ENCODE measurements around the gene SEMA3G. TPM values are rescaled to one million over a fixed set of nuclear protein-coding genes. Genes with fewer than 3 reads are reported as not detected.

Gene SEMA3G
- total RNA-seq, 1 experiment from 2014 or later: 1.6 TPM

DNA sequence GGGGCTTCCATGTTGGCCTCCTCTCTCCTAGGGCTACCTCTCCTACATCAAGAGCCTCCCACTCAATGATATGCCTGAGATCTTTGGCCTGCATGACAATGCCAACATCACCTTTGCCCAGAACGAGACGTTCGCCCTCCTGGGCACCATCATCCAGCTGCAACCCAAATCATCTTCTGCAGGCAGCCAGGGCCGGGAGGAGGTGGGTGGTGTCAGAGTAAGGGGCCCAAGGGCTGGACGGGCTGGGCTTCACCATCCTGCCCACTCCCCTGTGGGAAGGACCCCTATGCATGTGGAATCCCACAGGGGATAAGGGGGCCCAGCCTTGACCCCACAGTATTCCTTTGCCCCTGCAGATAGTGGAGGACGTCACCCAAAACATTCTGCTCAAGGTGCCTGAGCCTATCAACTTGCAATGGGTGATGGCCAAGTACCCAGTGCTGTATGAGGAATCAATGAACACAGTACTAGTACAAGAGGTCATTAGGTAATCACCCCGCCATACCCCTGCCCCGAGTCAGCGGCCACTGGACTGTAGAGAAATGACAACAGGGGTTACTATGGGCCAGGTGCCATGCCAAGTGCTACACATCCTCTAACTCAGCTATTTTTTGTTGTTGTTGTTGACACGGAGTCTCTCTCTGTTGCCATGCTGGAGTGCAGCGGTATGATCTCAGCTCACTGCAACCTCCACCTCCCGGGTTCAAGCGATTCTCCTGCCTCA is 47.1 kb downstream of the SEMA3G start:
- TF ChIP-seq, protein P1, sequence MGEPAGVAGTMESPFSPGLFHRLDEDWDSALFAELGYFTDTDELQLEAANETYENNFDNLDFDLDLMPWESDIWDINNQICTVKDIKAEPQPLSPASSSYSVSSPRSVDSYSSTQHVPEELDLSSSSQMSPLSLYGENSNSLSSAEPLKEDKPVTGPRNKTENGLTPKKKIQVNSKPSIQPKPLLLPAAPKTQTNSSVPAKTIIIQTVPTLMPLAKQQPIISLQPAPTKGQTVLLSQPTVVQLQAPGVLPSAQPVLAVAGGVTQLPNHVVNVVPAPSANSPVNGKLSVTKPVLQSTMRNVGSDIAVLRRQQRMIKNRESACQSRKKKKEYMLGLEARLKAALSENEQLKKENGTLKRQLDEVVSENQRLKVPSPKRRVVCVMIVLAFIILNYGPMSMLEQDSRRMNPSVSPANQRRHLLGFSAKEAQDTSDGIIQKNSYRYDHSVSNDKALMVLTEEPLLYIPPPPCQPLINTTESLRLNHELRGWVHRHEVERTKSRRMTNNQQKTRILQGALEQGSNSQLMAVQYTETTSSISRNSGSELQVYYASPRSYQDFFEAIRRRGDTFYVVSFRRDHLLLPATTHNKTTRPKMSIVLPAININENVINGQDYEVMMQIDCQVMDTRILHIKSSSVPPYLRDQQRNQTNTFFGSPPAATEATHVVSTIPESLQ (CRISPR knock-in tag; IDR thresholded peaks at IDR 0.05): no peak
- TF ChIP-seq ZBTB21 (CRISPR knock-in tag; IDR thresholded peaks at IDR 0.05; ENCODE audit: borderline replicate concordance) (no peak), SP1 (CRISPR knock-in tag; conservative IDR thresholded peaks at IDR 0.05) (no peak), NFYB (CRISPR knock-in tag; conservative IDR thresholded peaks at IDR 0.05; ENCODE audit: low read depth) (no peak), PRRX2 (CRISPR knock-in tag; IDR thresholded peaks at IDR 0.05) (no peak), NFATC4 (CRISPR knock-in tag; IDR thresholded peaks at IDR 0.05) (no peak), ESRRA (CRISPR knock-in tag; IDR thresholded peaks at IDR 0.05; ENCODE audit: borderline replicate concordance) (no peak), TEAD4 (CRISPR knock-in tag; IDR thresholded peaks at IDR 0.05) (no peak), FOXJ3 (CRISPR knock-in tag; IDR thresholded peaks at IDR 0.05; ENCODE audit: borderline replicate concordance) (no peak), ZNF138 (CRISPR knock-in tag; conservative IDR thresholded peaks at IDR 0.05) (no peak)
- TF ChIP-seq, protein P2, sequence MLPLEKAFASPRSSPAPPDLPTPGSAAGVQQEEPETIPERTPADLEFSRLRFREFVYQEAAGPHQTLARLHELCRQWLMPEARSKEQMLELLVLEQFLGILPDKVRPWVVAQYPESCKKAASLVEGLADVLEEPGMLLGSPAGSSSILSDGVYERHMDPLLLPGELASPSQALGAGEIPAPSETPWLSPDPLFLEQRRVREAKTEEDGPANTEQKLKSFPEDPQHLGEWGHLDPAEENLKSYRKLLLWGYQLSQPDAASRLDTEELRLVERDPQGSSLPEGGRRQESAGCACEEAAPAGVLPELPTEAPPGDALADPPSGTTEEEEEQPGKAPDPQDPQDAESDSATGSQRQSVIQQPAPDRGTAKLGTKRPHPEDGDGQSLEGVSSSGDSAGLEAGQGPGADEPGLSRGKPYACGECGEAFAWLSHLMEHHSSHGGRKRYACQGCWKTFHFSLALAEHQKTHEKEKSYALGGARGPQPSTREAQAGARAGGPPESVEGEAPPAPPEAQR (CRISPR knock-in tag; IDR thresholded peaks at IDR 0.05): no peak
- TF ChIP-seq, protein P3, sequence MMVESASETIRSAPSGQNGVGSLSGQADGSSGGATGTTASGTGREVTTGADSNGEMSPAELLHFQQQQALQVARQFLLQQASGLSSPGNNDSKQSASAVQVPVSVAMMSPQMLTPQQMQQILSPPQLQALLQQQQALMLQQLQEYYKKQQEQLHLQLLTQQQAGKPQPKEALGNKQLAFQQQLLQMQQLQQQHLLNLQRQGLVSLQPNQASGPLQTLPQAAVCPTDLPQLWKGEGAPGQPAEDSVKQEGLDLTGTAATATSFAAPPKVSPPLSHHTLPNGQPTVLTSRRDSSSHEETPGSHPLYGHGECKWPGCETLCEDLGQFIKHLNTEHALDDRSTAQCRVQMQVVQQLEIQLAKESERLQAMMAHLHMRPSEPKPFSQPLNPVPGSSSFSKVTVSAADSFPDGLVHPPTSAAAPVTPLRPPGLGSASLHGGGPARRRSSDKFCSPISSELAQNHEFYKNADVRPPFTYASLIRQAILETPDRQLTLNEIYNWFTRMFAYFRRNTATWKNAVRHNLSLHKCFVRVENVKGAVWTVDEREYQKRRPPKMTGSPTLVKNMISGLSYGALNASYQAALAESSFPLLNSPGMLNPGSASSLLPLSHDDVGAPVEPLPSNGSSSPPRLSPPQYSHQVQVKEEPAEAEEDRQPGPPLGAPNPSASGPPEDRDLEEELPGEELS (CRISPR knock-in tag; IDR thresholded peaks at IDR 0.05): no peak
- TF ChIP-seq, protein P4, sequence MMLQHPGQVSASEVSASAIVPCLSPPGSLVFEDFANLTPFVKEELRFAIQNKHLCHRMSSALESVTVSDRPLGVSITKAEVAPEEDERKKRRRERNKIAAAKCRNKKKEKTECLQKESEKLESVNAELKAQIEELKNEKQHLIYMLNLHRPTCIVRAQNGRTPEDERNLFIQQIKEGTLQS (CRISPR knock-in tag; conservative IDR thresholded peaks at IDR 0.05): no peak
- TF ChIP-seq, protein P5, sequence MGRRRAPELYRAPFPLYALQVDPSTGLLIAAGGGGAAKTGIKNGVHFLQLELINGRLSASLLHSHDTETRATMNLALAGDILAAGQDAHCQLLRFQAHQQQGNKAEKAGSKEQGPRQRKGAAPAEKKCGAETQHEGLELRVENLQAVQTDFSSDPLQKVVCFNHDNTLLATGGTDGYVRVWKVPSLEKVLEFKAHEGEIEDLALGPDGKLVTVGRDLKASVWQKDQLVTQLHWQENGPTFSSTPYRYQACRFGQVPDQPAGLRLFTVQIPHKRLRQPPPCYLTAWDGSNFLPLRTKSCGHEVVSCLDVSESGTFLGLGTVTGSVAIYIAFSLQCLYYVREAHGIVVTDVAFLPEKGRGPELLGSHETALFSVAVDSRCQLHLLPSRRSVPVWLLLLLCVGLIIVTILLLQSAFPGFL (CRISPR knock-in tag; IDR thresholded peaks at IDR 0.05; ENCODE audit: borderline replicate concordance): no peak
- TF ChIP-seq, protein P6, sequence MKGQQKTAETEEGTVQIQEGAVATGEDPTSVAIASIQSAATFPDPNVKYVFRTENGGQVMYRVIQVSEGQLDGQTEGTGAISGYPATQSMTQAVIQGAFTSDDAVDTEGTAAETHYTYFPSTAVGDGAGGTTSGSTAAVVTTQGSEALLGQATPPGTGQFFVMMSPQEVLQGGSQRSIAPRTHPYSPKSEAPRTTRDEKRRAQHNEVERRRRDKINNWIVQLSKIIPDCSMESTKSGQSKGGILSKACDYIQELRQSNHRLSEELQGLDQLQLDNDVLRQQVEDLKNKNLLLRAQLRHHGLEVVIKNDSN (CRISPR knock-in tag; IDR thresholded peaks at IDR 0.05): no peak
- TF ChIP-seq, protein P7, sequence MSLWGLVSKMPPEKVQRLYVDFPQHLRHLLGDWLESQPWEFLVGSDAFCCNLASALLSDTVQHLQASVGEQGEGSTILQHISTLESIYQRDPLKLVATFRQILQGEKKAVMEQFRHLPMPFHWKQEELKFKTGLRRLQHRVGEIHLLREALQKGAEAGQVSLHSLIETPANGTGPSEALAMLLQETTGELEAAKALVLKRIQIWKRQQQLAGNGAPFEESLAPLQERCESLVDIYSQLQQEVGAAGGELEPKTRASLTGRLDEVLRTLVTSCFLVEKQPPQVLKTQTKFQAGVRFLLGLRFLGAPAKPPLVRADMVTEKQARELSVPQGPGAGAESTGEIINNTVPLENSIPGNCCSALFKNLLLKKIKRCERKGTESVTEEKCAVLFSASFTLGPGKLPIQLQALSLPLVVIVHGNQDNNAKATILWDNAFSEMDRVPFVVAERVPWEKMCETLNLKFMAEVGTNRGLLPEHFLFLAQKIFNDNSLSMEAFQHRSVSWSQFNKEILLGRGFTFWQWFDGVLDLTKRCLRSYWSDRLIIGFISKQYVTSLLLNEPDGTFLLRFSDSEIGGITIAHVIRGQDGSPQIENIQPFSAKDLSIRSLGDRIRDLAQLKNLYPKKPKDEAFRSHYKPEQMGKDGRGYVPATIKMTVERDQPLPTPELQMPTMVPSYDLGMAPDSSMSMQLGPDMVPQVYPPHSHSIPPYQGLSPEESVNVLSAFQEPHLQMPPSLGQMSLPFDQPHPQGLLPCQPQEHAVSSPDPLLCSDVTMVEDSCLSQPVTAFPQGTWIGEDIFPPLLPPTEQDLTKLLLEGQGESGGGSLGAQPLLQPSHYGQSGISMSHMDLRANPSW (CRISPR knock-in tag; conservative IDR thresholded peaks at IDR 0.05; ENCODE audit: low read depth): no peak
- Mint-ChIP-seq H3K36me3 (peaks cover 9% of the 10 kb centered on the region; the same call in 1 of the 2 replicates), H3K4me1 (no peaks in the 10 kb centered on the region), H3K27me3 (ENCODE audit: low read depth) (peaks cover 5% of the 10 kb centered on the region; the same call in 1 of the 2 replicates), H3K9me3 (no peaks in the 10 kb centered on the region), H3K27ac (no peak overlapping the region), H3K4me3 (no peak overlapping the region)
- DNase-seq (ENCODE audit: low spot score) (no peak), ATAC-seq (no peak)
- CTCF ChIA-PET: interaction anchor here (0.6 to 4.7 kb wide), 6 partner anchors 10 to 177 kb away, joined by 3 to 40 read pairs (median 6); partner anchors contain the start of gene PPM1M
- POLR2A ChIA-PET: no interaction called here
